T47D (cell line): Measurements from ENCODE around the gene SH2D3A.

Experiments
- DNase-seq, 2 experiments: peaks; one replicate each; pipeline versions ENCODE4 v3.0.0 to v3.0.0-alpha.2; 2011 to 2012; ENCODE audit warnings: low read depth in 1 of 2, low spot score in 1 of 2
- JUND ChIP-seq: IDR thresholded peaks from 2 replicates; pipeline ENCODE4 v1.6.1; 2012; ENCODE audit warnings: low read depth
- in situ Hi-C: cut with HindIII; loops from 2 replicates; pipeline ENCODE4 v1.10.0; 2016; ENCODE audit warnings: low sequenced_read_pairs, low pct_unique_long_range_greater_than_20kb

SH2D3A gene

DNA sequence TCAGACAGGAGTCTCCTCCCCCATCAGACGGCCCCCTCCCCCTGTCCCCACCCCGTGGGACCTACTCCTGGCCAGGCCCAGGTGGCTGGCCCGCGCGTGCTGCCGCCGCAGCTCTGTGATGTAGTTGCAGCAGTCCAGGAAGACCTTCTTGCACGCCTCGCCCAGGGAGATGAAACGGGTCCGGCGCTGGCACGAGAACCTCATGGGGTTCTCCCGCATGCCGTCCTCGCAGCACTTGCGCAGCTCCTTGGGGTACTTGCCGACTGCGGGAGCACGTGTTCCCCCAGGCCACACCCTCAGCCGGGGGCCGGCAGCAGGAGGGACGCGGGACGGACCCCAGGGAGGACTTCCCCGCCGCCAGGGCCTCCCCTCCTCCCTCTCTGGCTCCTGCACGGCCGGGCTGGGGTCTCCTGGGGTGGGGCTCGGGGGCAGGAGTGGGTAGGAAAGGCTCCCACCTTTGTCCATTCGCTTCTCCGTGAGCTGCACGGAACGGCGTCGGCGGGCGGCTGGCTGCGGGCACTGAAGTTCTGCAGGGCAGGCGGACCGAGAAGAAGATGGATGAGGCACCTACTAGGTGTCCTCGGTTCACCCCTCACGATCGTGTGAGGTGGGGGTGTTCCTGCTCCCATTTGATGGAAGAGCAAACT, 60.1 kb downstream of the SH2D3A start:
- no peak for TF ChIP-seq JUND
- in situ Hi-C loops: no loop called here
- no peak for DNase-seq

DNA sequence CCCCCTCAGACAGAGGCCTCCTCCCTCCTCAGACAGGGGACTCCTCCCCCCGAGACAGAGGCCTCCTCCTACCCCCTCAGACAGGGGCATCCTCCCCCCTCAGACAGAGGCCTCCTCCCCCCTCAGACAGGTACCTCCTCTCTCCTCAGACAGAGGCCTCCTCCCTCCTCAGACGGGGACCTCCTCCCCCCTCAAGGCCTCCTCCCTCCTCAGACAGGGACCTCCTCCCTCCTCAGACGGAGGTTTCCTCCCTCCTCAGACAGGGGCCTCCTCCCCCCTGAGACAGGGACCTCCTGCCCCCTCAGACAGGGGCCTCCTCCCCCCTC, 60.6 kb downstream of the SH2D3A start:
- in situ Hi-C loops: no loop called here
- DNase-seq: no peak
- no peak for TF ChIP-seq JUND

DNA sequence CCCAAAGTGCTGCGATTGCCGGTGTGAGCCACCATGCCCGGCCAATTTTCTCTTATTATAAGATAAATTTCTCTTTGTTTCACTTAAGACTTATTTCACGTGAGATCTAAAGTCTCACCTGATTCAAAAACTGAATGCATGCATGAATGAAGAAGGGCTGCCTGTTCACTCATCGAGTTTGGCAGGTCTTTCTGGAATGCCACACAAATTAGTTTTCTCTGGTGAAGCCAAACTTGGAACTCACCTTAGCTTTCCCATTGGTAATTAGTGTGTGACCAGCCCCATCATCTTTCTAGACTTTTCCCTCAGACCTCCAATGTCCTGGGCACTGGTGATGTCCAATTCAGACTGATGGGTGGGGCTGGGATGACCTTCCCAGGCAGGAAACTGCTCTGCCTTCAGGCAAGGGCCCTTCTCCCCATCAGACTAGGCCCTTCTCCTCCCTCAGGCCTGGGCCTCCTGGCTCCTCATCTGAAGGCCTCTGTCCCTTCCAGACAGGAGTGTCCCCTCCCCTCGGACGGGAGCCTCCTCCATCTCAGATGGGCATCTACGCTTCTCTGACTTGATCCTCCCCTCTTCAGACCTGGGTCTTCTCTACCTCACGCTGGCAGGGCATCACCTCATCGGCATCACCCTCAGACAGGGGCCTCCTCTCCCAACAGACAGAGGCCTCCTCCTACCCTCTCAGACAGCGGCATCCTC, 61.2 kb downstream of the SH2D3A start:
- DNase-seq: peak; percentile 36 to 80
- no peak for TF ChIP-seq JUND
- in situ Hi-C loops: no loop called here
